ENCODE results near the gene MAP3K14. TPM values are rescaled to one million over a fixed set of nuclear protein-coding genes. Genes with fewer than 3 reads are reported as not detected.

MAP3K14 gene
- total RNA-seq, 1 donor from 2014 or later: 9.9 TPM

GRCh38 chr17:45264988-45265387, 51.8 kb downstream of the MAP3K14 start:
- ATAC-seq (no peak), DNase-seq (no peak)
- peaks cover 14% of the 10 kb centered on the region for H3K4me1 ChIP-seq
- no peak overlapping the region for H3K27ac ChIP-seq
- H3K36me3 ChIP-seq: peaks cover 62% of the 10 kb centered on the region
- H3K4me3 ChIP-seq: no peak overlapping the region
- intact Hi-C loops (cut with DNase I): no loop called here
- H3K9me3 ChIP-seq: no peaks in the 10 kb centered on the region
- no peak for TF ChIP-seq CTCF (IDR thresholded peaks at IDR 0.05)
- no peaks in the 10 kb centered on the region for H3K27me3 ChIP-seq

GRCh38 chr17:45264430-45264829, 52.4 kb downstream of the MAP3K14 start:
- Histone ChIP-seq H3K36me3 (peaks cover 57% of the 10 kb centered on the region), H3K9me3 (no peaks in the 10 kb centered on the region), H3K4me1 (peaks cover 14% of the 10 kb centered on the region), H3K27me3 (no peaks in the 10 kb centered on the region), H3K4me3 (no peak overlapping the region), H3K27ac (no peak overlapping the region)
- ATAC-seq (no peak), DNase-seq (peak; percentile 62)
- intact Hi-C loops (cut with DNase I): no loop called here
- no peak for TF ChIP-seq CTCF (IDR thresholded peaks at IDR 0.05)

- intact Hi-C loops (cut with DNase I): no loop called here
- TF ChIP-seq CTCF (IDR thresholded peaks at IDR 0.05): no peak
- Histone ChIP-seq H3K4me1 (peaks cover 14% of the 10 kb centered on the region), H3K27ac (no peak overlapping the region), H3K9me3 (no peaks in the 10 kb centered on the region), H3K36me3 (peaks cover 47% of the 10 kb centered on the region), H3K27me3 (no peaks in the 10 kb centered on the region), H3K4me3 (no peak overlapping the region)
- no peak for ATAC-seq
- DNase-seq: peak; percentile 61
Measured at GRCh38 chr17:45263477-45263860, 53.4 kb downstream of the MAP3K14 start.

GRCh38 chr17:45262516-45263476, 54.0 kb downstream of the MAP3K14 start:
- peak overlapping the region; percentile 66 for H3K4me3 ChIP-seq
- peak overlapping the region; percentile 63 for H3K27ac ChIP-seq
- no peak for TF ChIP-seq CTCF (IDR thresholded peaks at IDR 0.05)
- no peaks in the 10 kb centered on the region for H3K9me3 ChIP-seq
- H3K27me3 ChIP-seq: no peaks in the 10 kb centered on the region
- peaks cover 14% of the 10 kb centered on the region for H3K4me1 ChIP-seq
- peaks cover 40% of the 10 kb centered on the region for H3K36me3 ChIP-seq
- peak; percentile 6 for ATAC-seq
- DNase-seq: no peak
- intact Hi-C loops (cut with DNase I): no loop called here

GRCh38 chr17:45261577-45262515, 55.0 kb downstream of the MAP3K14 start, which contains the start of gene SPATA32:
TSS of gene SPATA32 (minus strand) at chr17:45262094. CDS start at chr17:45262016, 78 bp downstream.
- Histone ChIP-seq H3K36me3 (peaks cover 31% of the 10 kb centered on the region), H3K27me3 (no peaks in the 10 kb centered on the region), H3K4me3 (peak within 1 kb of the TSS; percentile 66), H3K9me3 (no peaks in the 10 kb centered on the region), H3K27ac (peak within 1 kb of the TSS; percentile 63), H3K4me1 (peaks cover 14% of the 10 kb centered on the region)
- intact Hi-C loops (cut with DNase I): no loop called here
- TF ChIP-seq CTCF (IDR thresholded peaks at IDR 0.05): no peak
- ATAC-seq: peak; percentile 72
- DNase-seq: peak; percentile 87

All from upper lobe of right lung (tissue), 1 donor.